HG03432 (cell line): ENCODE data around the gene SHTN1.

Experiments
- ATAC-seq: cut with Tn5 transposase; IDR thresholded peaks from one replicate; pipeline ENCODE4 v1.9.1; 2021; ENCODE audit warnings: mild to moderate bottlenecking, moderate library complexity; ENCODE audit not compliant: unreplicated experiment

SHTN1 gene

GRCh38 chr10:116836902-116837523 is 168.0 kb downstream of the SHTN1 start:
- no peak for ATAC-seq

GRCh38 chr10:116836083-116836482 is 168.9 kb downstream of the SHTN1 start:
- no peak for ATAC-seq

- ATAC-seq = no peak
Measured at GRCh38 chr10:116835658-116836057, 169.3 kb downstream of the SHTN1 start.

GRCh38 chr10:116833986-116834985 is 170.7 kb downstream of the SHTN1 start:
- no peak for ATAC-seq

- ATAC-seq = no peak
Measured at GRCh38 chr10:116831790-116832189, 173.2 kb downstream of the SHTN1 start.
